Measurements from ENCODE around the gene ASPA. TPM values are rescaled to one million over a fixed set of nuclear protein-coding genes. Genes with fewer than 3 reads are reported as not detected.

Gene ASPA
- total and polyA plus RNA-seq, 7 experiments from 2014 or later: not detected

DNA sequence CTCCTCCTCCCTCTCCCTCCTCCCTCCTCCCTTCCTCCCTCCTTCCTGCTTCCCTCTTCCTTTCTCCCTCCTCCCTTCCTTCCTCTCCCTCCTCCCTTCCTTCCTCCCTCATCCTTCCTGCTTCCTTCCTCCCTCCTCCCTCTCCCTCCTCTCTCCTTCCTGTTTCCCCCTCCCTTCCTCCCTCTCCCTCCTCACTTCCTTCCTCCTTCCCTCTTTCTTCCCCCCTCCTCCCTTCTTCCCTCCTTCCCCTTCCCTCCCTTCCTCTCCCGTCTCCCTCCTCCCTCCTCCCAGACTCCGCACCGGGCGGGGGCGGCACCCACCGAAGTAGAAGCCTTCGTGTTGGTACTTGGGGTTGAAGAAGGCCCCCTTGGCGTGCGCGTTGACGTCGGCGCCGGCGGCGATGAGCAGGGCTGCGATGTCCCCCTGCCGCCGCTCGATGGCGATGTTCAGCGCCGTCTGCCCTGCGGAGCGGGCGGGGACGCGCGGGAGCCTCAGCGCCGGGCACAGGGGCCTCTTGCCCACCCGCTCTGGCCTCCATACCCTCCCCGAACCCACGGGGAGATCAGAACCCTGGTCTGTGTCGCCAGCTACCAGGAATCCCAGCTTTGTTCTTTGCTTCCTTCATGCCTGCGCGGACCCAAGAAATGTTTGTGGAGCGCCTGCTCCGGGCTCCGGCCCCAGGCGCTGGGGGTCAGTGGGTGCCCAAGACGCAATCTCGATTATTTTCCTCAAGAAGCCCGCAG lies 59.6 kb downstream of the ASPA start:
- peak overlapping the region in 7 of 10 donors; percentile 29 to 70 (median 45) for H3K4me3 Mint-ChIP-seq
- no peaks in the 10 kb centered on the region for H3K36me3 Mint-ChIP-seq
- peaks cover 0 to 10% (median 5%) of the 10 kb centered on the region in 7 donors for H3K4me1 Mint-ChIP-seq
- peak overlapping the region in 4 of 9 donors; percentile 4 to 56 (median 28) for H3K27ac Mint-ChIP-seq
- DNase-seq (peak; percentile 18 to 50 (median 42)), ATAC-seq (peak; percentile 90)
- Histone ChIP-seq H3K27ac (ENCODE audit: low read depth, low read length) (peak overlapping the region; percentile 29), H3K9me3 (ENCODE audit: control insufficient read depth in 2 of 3, low read length in 3 of 3) (no peaks in the 10 kb centered on the region), H3K4me1 (ENCODE audit: control insufficient read depth in 2 of 2, insufficient read depth in 2 of 2, low read length in 2 of 2) (no peaks in the 10 kb centered on the region), H3K36me3 (ENCODE audit: control insufficient read depth in 2 of 3, insufficient read depth in 3 of 3, low read length in 3 of 3) (no peaks in the 10 kb centered on the region), H3K4me3 (ENCODE audit: low read length) (no peak overlapping the region), H3K27me3 (ENCODE audit: control insufficient read depth in 2 of 2, insufficient read depth in 2 of 2, low read length in 2 of 2) (no peaks in the 10 kb centered on the region)
- POLR2A ChIA-PET: no interaction called here
- CTCF ChIA-PET: no interaction called here
- peaks cover 0 to 21% (median 4%) of the 10 kb centered on the region in 5 donors for H3K27me3 Mint-ChIP-seq
- peaks cover 0 to 2% (median 0%) of the 10 kb centered on the region in 11 donors for H3K9me3 Mint-ChIP-seq
- intact Hi-C loops (cut with micrococcal nuclease): no loop called here

- Mint-ChIP-seq H3K9me3 (peaks cover 0 to 2% (median 0%) of the 10 kb centered on the region in 11 donors), H3K27me3 (peaks cover 0 to 25% (median 4%) of the 10 kb centered on the region in 5 donors), H3K27ac (peak overlapping the region in 4 of 9 donors; percentile 28 to 50 (median 38)), H3K4me1 (peaks cover 0 to 10% (median 5%) of the 10 kb centered on the region in 7 donors), H3K36me3 (no peaks in the 10 kb centered on the region), H3K4me3 (no peak overlapping the region)
- CTCF ChIA-PET: no interaction called here
- ATAC-seq (no peak), DNase-seq (no peak)
- intact Hi-C loops (cut with micrococcal nuclease): no loop called here
- no peaks in the 10 kb centered on the region for H3K36me3 ChIP-seq (ENCODE audit: control insufficient read depth in 2 of 3, insufficient read depth in 3 of 3, low read length in 3 of 3)
- no peak overlapping the region for H3K4me3 ChIP-seq (ENCODE audit: low read length)
- no peak overlapping the region for H3K27ac ChIP-seq (ENCODE audit: low read depth, low read length)
- no peaks in the 10 kb centered on the region for H3K4me1 ChIP-seq (ENCODE audit: control insufficient read depth in 2 of 2, insufficient read depth in 2 of 2, low read length in 2 of 2)
- POLR2A ChIA-PET: no interaction called here
- H3K9me3 ChIP-seq (ENCODE audit: control insufficient read depth in 2 of 3, low read length in 3 of 3): no peaks in the 10 kb centered on the region
- H3K27me3 ChIP-seq (ENCODE audit: control insufficient read depth in 2 of 2, insufficient read depth in 2 of 2, low read length in 2 of 2): no peaks in the 10 kb centered on the region
Observed at GRCh38 chr17:3536716-3537115, 60.9 kb downstream of the ASPA start.

GRCh38 chr17:3539881-3540540 lies 64.2 kb downstream of the ASPA start:
- Histone ChIP-seq H3K4me3 (ENCODE audit: low read length) (no peak overlapping the region), H3K9me3 (ENCODE audit: control insufficient read depth in 2 of 3, low read length in 3 of 3) (no peaks in the 10 kb centered on the region), H3K27me3 (ENCODE audit: control insufficient read depth in 2 of 2, insufficient read depth in 2 of 2, low read length in 2 of 2) (no peaks in the 10 kb centered on the region), H3K36me3 (ENCODE audit: control insufficient read depth in 2 of 3, insufficient read depth in 3 of 3, low read length in 3 of 3) (no peaks in the 10 kb centered on the region), H3K27ac (ENCODE audit: low read depth, low read length) (no peak overlapping the region), H3K4me1 (ENCODE audit: control insufficient read depth in 2 of 2, insufficient read depth in 2 of 2, low read length in 2 of 2) (no peaks in the 10 kb centered on the region)
- Mint-ChIP-seq H3K4me3 (no peak overlapping the region), H3K9me3 (peaks cover 0 to 2% (median 0%) of the 10 kb centered on the region in 11 donors), H3K36me3 (no peaks in the 10 kb centered on the region), H3K27me3 (peaks cover 0 to 25% (median 0%) of the 10 kb centered on the region in 5 donors), H3K4me1 (peaks cover 0 to 6% (median 0%) of the 10 kb centered on the region in 7 donors), H3K27ac (no peak overlapping the region)
- ChIA-PET POLR2A (no interaction called here), CTCF (no interaction called here)
- ATAC-seq: no peak
- intact Hi-C loops (cut with micrococcal nuclease): no loop called here
- no peak for DNase-seq

GRCh38 chr17:3542410-3543088 lies 66.8 kb downstream of the ASPA start:
- no peaks in the 10 kb centered on the region for H3K9me3 Mint-ChIP-seq
- DNase-seq (no peak), ATAC-seq (no peak)
- ChIA-PET POLR2A (no interaction called here), CTCF (no interaction called here)
- Histone ChIP-seq H3K27ac (ENCODE audit: low read depth, low read length) (no peak overlapping the region), H3K27me3 (ENCODE audit: control insufficient read depth in 2 of 2, insufficient read depth in 2 of 2, low read length in 2 of 2) (no peaks in the 10 kb centered on the region), H3K4me3 (ENCODE audit: low read length) (no peak overlapping the region), H3K9me3 (ENCODE audit: control insufficient read depth in 2 of 3, low read length in 3 of 3) (no peaks in the 10 kb centered on the region), H3K4me1 (ENCODE audit: control insufficient read depth in 2 of 2, insufficient read depth in 2 of 2, low read length in 2 of 2) (no peaks in the 10 kb centered on the region), H3K36me3 (ENCODE audit: control insufficient read depth in 2 of 3, insufficient read depth in 3 of 3, low read length in 3 of 3) (no peaks in the 10 kb centered on the region)
- no peak overlapping the region for H3K4me3 Mint-ChIP-seq
- H3K27me3 Mint-ChIP-seq: peaks cover 0 to 14% (median 0%) of the 10 kb centered on the region in 5 donors
- H3K27ac Mint-ChIP-seq: no peak overlapping the region
- no peaks in the 10 kb centered on the region for H3K4me1 Mint-ChIP-seq
- H3K36me3 Mint-ChIP-seq: no peaks in the 10 kb centered on the region
- intact Hi-C loops (cut with micrococcal nuclease): no loop called here

DNA sequence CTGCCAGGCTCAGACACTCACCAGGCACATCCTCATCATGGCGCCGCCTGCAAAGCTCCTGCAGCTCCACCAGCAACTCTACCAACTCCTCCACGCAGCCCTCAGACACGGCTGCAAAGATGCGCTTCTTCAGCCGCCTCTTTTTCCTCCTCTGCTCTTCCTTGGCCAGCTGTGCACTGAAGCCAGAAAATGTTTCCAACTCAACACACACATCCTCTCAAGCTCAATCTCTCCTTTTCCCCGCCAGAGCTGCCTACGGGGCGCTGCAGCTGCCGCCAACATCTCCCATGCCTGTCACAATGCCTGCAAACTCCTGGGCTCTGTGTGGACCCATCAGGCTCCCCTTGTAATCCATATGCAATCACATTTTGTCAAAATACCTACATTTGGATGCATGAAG lies 67.7 kb downstream of the ASPA start:
- no peak overlapping the region for H3K4me3 ChIP-seq (ENCODE audit: low read length)
- no peaks in the 10 kb centered on the region for H3K9me3 Mint-ChIP-seq
- H3K27ac Mint-ChIP-seq: peak overlapping the region in 1 of 9 donors; percentile 28
- H3K36me3 ChIP-seq (ENCODE audit: control insufficient read depth in 2 of 3, insufficient read depth in 3 of 3, low read length in 3 of 3): no peaks in the 10 kb centered on the region
- no peaks in the 10 kb centered on the region for H3K36me3 Mint-ChIP-seq
- no peaks in the 10 kb centered on the region for H3K4me1 Mint-ChIP-seq
- ChIA-PET POLR2A (no interaction called here), CTCF (no interaction called here)
- no peaks in the 10 kb centered on the region for H3K4me1 ChIP-seq (ENCODE audit: control insufficient read depth in 2 of 2, insufficient read depth in 2 of 2, low read length in 2 of 2)
- H3K27me3 ChIP-seq (ENCODE audit: control insufficient read depth in 2 of 2, insufficient read depth in 2 of 2, low read length in 2 of 2): no peaks in the 10 kb centered on the region
- DNase-seq: no peak
- no peak for ATAC-seq
- no peak overlapping the region for H3K4me3 Mint-ChIP-seq
- H3K27ac ChIP-seq (ENCODE audit: low read depth, low read length): no peak overlapping the region
- no peaks in the 10 kb centered on the region for H3K9me3 ChIP-seq (ENCODE audit: control insufficient read depth in 2 of 3, low read length in 3 of 3)
- peaks cover 0 to 11% (median 0%) of the 10 kb centered on the region in 5 donors for H3K27me3 Mint-ChIP-seq
- intact Hi-C loops (cut with micrococcal nuclease): no loop called here

DNA sequence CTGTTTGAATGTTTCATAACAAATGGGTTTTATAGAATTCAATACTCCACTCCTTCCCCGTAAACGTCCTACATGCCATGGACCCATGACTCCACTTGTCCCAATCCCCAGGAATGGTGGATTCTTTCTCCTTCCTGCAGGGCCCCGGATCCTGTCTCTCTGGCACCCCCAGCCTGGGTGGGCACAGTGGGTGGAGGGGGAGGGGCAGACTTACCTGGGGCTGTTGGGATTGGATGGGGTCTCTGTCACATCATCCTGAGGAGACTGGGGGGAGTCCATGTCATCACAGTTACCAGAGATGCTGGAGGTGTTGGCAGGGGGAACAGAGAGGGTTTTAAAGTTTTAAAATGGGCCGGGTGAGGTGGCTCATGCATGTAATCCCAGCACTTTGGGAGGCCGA lies 68.6 kb downstream of the ASPA start:
- ATAC-seq (no peak), DNase-seq (no peak)
- no peaks in the 10 kb centered on the region for H3K36me3 Mint-ChIP-seq
- H3K27ac Mint-ChIP-seq: peak overlapping the region in 1 of 9 donors; percentile 25
- POLR2A ChIA-PET: no interaction called here
- peaks cover 0 to 1% (median 0%) of the 10 kb centered on the region in 11 donors for H3K9me3 Mint-ChIP-seq
- H3K4me3 Mint-ChIP-seq: no peak overlapping the region
- CTCF ChIA-PET: no interaction called here
- Histone ChIP-seq H3K4me3 (ENCODE audit: low read length) (no peak overlapping the region), H3K9me3 (ENCODE audit: control insufficient read depth in 2 of 3, low read length in 3 of 3) (no peaks in the 10 kb centered on the region), H3K27ac (ENCODE audit: low read depth, low read length) (no peak overlapping the region), H3K36me3 (ENCODE audit: control insufficient read depth in 2 of 3, insufficient read depth in 3 of 3, low read length in 3 of 3) (no peaks in the 10 kb centered on the region), H3K27me3 (ENCODE audit: control insufficient read depth in 2 of 2, insufficient read depth in 2 of 2, low read length in 2 of 2) (no peaks in the 10 kb centered on the region), H3K4me1 (ENCODE audit: control insufficient read depth in 2 of 2, insufficient read depth in 2 of 2, low read length in 2 of 2) (no peaks in the 10 kb centered on the region)
- no peaks in the 10 kb centered on the region for H3K4me1 Mint-ChIP-seq
- intact Hi-C loops (cut with micrococcal nuclease): no loop called here
- H3K27me3 Mint-ChIP-seq: peaks cover 0 to 11% (median 0%) of the 10 kb centered on the region in 5 donors

Measured in naive thymus-derived CD4-positive, alpha-beta T cell (primary cell).